ENCODE results near the gene CPNE7.

CPNE7 gene

DNA sequence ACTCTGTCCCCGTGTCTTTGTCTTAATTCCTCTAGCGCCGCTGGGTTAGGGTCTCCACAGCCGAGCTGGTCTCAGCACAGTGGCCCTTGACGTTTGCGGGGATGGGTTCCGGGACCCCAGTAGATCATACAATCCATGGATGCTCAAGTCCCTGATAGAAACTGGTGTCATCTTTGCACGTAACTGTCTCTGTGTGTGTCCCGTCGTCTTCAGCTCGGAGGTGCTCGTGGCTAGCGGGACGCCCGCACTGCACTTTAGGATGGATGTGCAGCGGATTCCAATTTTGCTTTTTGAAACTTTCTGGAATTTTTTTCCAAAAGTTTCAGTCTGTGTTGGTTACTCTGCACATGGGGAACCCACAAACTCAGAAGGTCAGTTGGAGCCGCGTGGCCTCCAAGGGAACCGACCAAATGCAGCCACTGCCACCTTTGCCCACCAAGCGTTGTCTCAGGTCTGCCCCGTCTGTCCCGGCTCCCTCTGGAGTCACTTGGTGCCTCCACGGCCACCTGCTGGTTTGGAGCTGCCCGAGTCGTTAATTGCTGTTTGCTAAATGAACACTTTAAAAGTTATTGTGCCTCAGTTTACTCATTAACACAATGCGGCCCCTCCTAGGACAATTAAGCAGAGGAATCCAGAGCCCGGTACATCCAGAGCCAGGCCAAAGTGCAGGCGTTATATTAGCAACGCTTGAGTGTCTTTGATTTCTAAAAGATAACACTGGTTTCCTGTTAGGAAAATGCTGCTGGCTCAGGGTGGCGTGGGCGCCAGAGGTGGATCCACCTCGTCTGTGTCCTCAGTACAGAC is 32.6 kb downstream of the CPNE7 start:
- DNase-seq: no peak

- no peak for DNase-seq
These were observed 34.5 kb downstream of the CPNE7 start for GRCh38 chr16:89610108-89610453.

- no peak for DNase-seq
These were observed 37.0 kb downstream of the CPNE7 start for GRCh38 chr16:89612415-89613166.

DNA sequence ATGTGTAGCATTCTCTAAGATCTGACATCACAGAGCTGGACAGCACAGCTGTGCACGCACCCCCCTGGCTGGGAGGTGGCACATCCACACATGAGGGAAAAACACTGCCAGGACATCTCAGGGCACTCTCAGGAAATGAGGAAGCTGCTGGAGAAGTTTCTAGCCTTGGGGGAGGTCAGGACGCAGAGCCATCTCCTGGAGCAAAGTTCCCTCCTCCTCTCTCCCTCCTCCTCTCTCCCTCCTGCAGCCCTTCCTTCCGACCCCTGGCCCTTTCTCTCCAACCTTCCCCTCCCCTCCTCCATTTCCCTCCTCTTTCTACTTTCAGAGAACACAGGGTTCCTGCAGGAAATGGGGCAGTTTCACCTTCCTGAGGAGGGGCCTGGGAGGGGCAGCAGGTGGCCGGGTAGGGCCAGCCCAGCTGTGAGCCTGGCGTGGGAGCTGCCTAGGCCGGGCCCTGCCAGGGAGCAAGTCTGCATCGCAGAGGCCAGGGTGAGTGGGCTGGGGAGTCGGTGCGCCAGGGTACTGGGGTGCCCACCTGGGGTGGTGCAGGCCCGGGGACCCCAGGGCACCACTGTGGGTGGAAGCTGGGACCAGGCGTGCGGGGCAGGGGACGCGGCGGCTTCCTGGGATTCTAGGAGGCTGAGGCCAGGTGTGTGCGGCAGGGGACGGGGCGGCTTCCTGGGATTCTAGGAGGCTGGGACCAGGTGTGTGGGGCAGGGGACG is 37.8 kb downstream of the CPNE7 start, which contains the start of gene DPEP1:
TSS of gene DPEP1 (plus strand) at position 412 of the 723 bp plus-strand sequence. CDS start 16,769 bp downstream, outside the sequence.
- DNase-seq: no peak

DNA sequence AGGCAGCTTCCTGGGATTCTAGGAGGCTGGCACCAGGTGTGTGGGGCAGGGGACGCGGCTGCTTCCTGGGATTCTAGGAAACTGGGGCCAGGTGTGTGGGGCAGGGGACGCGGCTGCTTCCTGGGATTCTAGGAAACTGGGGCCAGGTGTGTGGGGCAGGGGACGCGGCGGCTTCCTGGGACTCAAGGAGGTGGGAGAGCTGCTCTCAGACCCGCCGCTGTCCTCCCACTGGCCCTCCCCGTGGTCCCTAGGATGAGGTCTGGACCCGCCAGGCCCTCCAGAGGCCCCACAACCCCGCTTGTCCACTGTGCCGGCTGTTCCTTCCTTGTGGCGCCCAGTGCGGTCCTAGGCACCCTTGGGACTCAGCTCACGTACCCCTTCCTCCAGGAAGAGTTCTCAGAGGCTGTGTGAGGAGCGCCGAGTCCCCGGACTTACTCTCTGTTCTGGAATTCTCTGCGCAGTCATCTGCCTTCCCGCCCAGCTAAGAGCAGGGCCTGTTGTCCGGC is 38.4 kb downstream of the CPNE7 start:
- no peak for DNase-seq

GRCh38 chr16:89615176-89615575 is 39.6 kb downstream of the CPNE7 start:
- no peak for DNase-seq

- no peak for DNase-seq
These were observed 40.1 kb downstream of the CPNE7 start for GRCh38 chr16:89615596-89616090.

GRCh38 chr16:89616623-89617022 is 41.1 kb downstream of the CPNE7 start:
- no peak for DNase-seq

DNA sequence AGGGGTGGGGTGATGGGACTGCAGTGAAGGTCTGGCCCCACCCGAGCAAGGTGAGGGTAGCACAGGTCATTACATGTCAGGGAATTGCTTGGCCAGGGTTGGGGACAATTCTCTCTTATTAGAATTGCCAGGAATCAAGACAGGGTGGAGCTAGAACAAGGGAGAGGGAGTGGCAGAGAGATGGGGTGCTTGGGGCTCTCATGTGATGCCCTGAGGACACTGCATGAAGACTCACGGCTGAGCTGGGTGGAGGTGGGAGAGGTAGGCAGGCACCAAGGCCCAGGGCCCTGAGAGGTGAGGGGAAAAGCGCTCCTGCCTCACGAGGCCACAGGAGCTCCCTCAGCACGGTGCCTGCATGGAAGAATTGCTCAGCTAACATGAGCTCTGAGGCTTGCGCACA is 41.5 kb downstream of the CPNE7 start:
- DNase-seq: no peak

DNA sequence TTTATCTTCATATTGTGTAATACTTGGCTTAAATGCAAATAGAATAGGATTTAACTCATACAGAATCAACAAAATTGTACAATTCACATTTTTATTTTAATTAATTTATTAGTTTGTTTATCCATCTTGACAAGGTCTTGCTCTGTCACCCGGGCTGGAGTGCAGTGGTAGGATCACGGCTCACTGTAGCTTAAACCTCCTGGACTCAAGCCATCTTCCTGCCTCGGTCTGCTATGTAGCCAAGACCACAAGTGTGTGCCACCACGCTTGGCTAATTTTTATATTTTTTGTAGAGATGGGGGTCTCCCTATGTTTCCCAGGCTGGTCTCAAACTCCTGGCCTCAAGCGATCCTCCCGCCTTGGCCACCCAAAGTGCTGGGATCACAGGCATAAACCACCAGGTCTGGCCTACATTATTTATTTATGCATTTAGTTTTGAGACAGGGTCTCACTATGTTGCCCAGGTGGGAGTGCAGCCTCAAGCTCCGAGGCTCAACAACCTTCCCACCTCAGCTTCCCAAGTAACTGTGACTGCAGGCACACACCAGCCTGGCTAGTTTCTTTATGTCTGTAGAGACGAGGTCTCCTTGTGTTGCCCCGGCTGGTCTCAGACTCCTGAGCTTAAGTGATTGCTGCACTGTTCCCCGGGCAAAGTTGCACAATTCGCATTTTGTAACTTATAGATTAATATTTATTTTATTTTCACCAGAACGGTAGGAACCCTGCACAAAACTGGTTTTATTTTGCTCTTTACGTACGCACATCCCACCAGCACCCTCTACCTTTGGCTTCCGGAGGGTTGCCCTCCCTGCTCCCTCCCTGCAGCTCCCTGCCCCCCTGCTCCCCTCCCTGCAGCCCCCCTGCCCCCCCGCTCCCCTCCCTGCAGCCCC is 42.8 kb downstream of the CPNE7 start:
- no peak for DNase-seq

DNA sequence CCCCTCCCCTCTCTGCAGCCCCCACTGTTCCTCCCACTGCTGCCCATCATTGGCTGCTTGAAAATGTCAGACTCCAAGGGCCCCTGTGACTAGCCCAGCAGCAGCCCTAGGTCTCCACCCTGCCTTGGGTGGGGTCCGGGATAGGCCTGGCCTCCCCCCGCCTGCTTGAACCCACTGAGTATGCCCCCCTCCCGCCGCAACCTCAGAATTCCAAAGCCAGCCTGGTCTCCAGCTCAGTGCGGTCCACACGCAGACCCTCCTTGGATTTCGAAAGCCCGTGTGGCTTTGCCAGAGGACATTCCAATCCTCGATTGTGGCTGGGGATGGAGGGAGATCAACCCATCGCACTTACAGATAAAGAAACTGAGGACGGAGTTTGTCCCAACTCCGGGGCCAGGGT is 44.3 kb downstream of the CPNE7 start:
- no peak for DNase-seq

DNA sequence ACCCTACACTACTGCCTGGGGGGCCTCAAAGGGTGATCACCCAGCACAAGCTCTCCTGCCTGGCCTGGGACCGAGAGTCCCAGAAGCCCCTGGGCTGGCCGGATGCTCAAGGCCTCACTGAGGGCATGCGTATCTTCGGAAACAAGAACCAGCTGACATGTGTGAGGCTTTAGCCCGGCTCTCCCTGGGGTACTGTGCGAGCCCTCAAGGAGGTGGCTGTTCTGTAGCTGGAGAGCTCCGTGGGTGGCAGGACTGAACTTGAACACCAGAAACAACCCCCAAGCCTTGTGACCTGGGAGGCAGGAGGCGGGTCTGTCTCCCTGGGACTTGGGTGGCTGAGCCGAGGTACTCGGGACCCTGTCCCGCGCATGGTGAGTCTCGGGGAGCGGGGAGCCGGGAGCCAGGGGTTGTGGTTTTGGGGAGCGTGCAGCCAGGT is 44.9 kb downstream of the CPNE7 start:
- DNase-seq: no peak

DNA sequence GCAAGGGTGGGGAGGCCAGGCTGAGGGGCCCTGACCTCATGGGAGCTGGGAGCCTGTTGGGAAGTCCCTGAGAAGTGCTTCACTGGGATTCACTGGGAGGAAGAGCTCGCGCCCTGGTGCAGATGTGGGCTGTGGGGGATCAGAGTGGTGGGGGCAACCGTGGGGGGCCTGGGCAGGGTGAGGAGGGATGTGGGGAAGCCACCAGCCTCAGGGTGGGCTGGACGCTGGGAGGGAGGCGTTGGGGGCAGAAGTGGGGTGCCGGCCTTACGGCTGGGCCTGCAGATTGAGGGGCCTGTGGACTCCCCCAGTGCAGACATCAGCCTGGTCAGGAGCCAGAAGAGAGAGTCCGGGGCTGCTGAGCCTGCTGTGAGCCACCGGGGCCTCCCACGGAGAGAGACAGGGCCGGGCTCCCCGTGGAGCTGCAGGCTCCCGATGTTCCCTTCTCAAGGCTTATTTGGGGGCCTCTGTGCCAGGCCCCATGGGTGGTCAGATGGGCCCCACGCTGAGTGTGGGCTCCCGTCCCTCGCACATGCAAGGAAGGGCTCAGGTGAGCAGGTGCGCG is 45.7 kb downstream of the CPNE7 start:
- DNase-seq: no peak

GRCh38 chr16:89621698-89622409 is 46.3 kb downstream of the CPNE7 start:
- no peak for DNase-seq

DNA sequence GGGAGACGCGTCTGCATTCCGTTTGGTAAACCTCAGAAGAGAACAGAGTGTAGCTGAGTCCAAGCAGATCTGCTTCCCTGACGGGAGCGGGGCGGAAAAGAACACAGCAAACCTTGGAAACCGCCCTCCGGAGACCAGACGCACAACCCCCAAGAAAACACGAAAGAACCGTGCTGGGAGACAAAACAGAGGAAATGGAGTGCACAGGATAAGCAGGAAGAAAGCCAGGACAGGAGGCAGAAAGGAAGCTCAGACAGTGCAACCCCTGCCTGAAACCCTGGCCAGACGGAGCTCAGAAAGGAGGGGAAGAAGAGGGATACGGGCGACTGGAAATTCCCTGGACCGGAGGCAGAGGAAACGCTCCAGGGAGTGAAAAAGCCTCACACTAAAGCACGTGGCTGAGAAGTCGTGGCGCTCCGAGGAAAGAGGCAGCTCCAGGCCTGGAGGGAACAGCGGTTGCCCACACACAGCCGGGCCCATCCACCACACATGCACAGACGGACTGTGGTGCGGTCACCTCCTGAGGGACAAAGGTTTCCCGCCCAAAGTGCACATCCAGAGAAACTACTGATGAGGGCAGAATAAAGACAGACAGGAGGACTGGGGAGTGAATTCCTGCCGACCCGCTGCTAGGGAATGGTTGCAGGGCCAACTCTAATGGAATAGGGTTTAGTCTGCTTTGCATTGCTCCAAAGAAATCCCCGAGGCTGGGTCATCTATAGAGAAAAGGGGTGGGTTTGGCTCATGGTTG is 48.1 kb downstream of the CPNE7 start:
- DNase-seq: no peak

DNA sequence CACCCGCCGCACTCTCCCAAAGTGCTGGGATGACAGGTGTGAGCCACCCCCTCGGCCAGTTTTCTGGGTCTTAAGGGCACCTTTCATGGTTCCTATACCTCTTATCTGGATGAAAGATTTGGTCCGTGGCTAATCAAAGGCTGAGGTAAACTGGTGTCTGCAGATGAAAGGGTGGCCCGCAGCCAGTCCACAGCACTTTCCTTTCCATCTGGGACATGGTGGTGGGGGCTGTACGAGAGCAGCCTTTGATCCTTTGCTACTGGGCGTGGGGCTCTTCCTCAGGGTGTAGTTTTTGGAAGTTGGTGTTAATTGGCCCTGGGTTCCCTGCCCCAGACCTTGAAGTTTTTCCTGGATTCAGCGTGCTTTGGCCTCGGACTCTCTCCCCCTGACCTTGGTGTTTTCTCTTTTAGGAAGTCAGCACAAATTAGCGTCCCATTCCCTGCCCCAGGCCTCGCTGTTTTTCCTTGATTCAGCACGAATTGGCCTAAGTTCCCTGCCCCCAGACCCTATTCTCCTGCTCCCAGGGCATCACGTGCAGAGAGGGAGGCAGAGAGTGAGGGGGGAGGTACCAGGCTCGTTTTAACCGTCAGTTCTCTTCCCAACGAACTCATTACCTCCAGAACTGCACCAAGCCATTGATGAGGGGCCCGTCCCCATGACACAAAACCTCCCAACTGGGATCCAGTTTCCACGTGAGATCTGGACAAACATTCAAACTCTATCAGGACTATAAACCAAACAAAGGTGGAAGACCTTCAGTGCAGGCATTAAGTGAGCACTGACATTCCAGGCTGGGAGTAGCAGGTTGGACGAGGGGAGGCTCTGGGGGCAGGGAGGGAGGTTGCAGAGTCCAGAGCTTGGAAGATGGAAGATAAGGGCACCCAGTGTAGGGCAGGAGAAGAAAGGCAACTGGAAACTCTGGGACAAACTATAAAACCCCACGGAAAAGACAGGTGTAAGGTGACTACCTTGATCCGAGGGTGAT is 49.5 kb downstream of the CPNE7 start:
- DNase-seq: no peak

DNA sequence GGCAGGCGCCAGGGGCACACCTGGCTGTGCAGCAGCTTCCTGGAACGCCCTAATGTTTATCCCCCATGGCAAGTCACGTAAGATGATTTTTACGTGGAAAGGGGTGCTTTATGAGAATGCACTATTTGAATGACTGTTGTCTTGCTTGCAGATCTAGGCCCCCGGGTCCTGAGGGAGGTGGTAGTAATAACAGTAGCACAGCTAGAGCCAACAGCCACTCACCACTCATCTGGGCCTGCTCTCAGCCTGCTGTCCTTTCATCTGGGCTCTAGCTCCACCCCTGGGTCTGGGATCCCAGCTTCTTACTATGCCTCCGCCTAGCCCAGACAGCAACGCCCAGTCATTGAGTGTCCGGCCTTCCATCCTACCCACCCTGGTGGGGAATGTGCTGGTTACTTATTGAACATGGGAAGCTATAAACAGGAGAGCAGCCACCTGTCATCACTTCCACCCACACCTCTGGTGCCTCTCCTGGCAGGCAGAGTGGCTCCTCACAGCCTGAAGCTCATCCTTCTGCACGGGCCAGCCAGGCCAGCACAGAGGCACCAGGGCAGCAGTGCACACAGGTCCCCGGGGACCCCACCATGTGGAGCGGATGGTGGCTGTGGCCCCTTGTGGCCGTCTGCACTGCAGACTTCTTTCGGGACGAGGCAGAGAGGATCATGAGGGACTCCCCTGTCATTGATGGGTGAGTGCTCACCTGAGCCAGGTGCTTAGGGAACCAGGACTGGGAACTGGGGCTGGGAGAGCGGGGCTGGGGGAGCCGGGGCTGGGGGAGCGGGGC is 54.5 kb downstream of the CPNE7 start:
- no peak for DNase-seq

DNA sequence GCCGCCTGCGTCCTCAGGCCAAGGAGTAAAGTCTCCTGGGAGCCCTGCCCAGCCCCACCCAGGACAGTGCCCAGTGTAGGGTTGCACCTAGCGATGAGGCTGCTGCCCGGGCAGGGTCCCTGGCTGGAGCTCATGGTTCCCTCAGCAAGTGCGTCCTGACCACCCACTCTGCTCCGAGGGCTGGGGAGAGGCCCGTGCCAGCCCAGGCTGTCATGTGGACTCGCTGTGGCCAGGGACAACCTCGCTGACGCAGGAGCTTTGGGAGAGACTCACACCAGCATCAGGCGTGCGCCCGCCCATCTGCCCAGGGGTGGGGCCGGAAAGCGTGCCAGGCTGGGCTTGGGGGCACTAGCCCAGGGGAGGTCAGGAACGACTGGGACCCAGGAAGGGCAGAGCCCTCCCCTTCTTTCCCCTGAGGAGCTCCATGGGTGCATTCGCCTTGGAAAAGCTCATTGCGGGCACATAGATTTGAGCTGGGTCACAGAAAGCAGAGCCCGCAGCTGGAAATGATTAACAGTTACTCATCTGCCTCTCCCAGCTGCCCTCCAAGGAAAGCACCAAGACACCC is 57.6 kb downstream of the CPNE7 start:
- DNase-seq: no peak
